ENCODE data around the gene HNRNPA0.
A peak's percentile ranks its signal among the peaks of the same experiment; 100 is the strongest.

Gene HNRNPA0

DNA sequence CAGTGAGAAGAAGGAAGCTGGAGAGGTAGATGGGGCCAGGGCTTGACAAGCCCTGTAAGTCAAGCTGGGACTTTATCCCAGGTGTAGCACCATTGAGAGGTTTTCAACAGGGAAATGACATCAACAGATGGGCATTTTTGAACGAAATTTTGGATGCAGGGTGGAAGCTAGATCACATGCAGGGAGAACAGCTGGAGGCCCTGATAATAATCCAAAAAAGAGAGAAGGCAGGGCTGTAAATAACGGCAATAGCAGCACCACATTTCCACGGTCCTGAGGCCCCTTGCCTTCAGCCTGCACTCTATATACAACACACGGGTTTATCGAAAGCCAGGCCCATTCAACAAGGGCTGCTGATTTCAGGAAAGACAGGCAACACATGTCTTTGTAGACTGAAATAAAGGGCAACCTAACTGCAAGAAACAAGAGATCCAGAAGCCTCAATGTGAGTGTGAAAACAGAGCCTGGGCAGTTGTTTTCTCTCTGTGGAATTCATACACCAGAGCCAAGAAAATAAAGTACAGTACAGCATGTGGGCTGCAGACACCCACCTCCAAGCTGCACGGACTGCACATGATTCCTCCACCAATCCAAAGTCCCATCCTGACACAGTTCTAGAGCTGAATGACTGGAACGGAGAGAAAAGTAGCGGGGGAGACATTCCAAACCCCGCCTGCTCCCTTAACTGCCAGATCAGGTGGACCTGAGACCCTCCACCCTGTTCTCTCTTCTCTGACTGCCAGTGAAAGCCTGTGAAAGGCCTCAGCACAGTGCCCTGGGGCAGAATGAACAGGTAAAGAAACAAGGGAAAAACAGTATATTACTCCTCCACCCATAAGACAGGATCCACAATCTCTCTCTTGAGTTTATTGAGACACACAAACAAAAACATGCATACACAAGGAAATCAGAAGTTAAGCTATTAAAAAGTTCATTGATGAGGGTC lies 54.6 kb downstream of the HNRNPA0 start:
- Histone ChIP-seq H3K14ac (ENCODE audit: low read length in 2 of 2) (no peak overlapping the region), H3K27me3 (ENCODE audit: control insufficient read depth in 1 of 2, insufficient read depth in 1 of 2, low read length in 2 of 2) (no peaks in the 10 kb centered on the region), H3K4me2 (ENCODE audit: low read length, poor library complexity, severe bottlenecking) (no peak overlapping the region), H2BK15ac (ENCODE audit: low read depth, poor library complexity, severe bottlenecking) (no peak overlapping the region), H2BK5ac (ENCODE audit: low read depth, low read length, poor library complexity, severe bottlenecking) (no peak overlapping the region), H3K4ac (ENCODE audit: low read depth in 1 of 2, low read length in 2 of 2) (no peak overlapping the region), H3K79me1 (replicated peaks; ENCODE audit: low read length, poor library complexity, severe bottlenecking) (no peaks in the 10 kb centered on the region), H2AK5ac (ENCODE audit: low read length, severe bottlenecking) (no peak overlapping the region), H3K4me3 (ENCODE audit: insufficient read depth in 1 of 2, low read depth in 1 of 2, low read length in 2 of 2) (no peak overlapping the region), H3K18ac (ENCODE audit: low read depth in 1 of 2, low read length in 2 of 2) (no peak overlapping the region), H2BK12ac (ENCODE audit: low read length in 2 of 2) (no peak overlapping the region), H4K8ac (ENCODE audit: low read length) (no peak overlapping the region), H3K9me3 (ENCODE audit: control insufficient read depth, low read length) (no peaks in the 10 kb centered on the region), H3K36me3 (ENCODE audit: control insufficient read depth in 1 of 2, insufficient read depth in 2 of 2, low read depth in 1 of 2, low read length in 2 of 2) (no peaks in the 10 kb centered on the region), H3K23ac (ENCODE audit: low read length in 2 of 2) (no peak overlapping the region), H4K91ac (ENCODE audit: low read length) (no peak overlapping the region), H2AFZ (ENCODE audit: low read depth, low read length) (no peak overlapping the region), H3K9ac (ENCODE audit: low read length) (no peak overlapping the region), H2BK120ac (ENCODE audit: low read depth, low read length) (no peak overlapping the region), H3K27ac (ENCODE audit: low read length, poor library complexity, severe bottlenecking) (no peak overlapping the region), H3K4me1 (ENCODE audit: control insufficient read depth, insufficient read depth, low read depth, low read length) (peaks cover 5% of the 10 kb centered on the region)
- DNase-seq, result no peak
- 74% methylated on average over 9 of the region's 9 CpGs for WGBS

DNA sequence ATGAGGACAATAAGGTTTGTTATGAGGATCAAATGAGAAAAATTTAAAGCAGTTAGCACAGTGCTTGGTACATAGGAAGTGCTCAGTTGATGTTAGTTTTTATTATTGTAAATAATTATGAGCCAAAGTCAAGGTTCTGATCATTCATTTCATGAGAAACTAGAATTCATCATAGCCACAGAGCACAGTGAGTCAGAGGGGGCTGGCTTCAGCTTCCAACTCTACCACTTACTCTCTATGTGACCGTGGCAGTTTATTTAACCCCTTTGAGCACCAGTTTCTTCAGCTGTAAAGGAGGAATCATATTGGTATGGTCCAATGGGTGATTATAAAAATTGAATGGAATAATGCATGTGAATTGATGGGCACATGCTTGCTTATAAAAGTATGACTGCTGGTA lies 57.7 kb downstream of the HNRNPA0 start:
- Histone ChIP-seq H2BK15ac (ENCODE audit: low read depth, poor library complexity, severe bottlenecking) (no peak overlapping the region), H3K9ac (ENCODE audit: low read length) (no peak overlapping the region), H3K27ac (ENCODE audit: low read length, poor library complexity, severe bottlenecking) (no peak overlapping the region), H3K18ac (ENCODE audit: low read depth in 1 of 2, low read length in 2 of 2) (no peak overlapping the region), H3K79me1 (replicated peaks; ENCODE audit: low read length, poor library complexity, severe bottlenecking) (no peaks in the 10 kb centered on the region), H2BK5ac (ENCODE audit: low read depth, low read length, poor library complexity, severe bottlenecking) (no peak overlapping the region), H4K91ac (ENCODE audit: low read length) (no peak overlapping the region), H2AFZ (ENCODE audit: low read depth, low read length) (no peak overlapping the region), H3K9me3 (ENCODE audit: control insufficient read depth, low read length) (no peaks in the 10 kb centered on the region), H3K4me1 (ENCODE audit: control insufficient read depth, insufficient read depth, low read depth, low read length) (peaks cover 5% of the 10 kb centered on the region), H3K4me2 (ENCODE audit: low read length, poor library complexity, severe bottlenecking) (no peak overlapping the region), H2BK120ac (ENCODE audit: low read depth, low read length) (no peak overlapping the region), H3K36me3 (ENCODE audit: control insufficient read depth in 1 of 2, insufficient read depth in 2 of 2, low read depth in 1 of 2, low read length in 2 of 2) (peaks cover 3 to 5% of the 10 kb centered on the region in 2 experiments), H4K8ac (ENCODE audit: low read length) (no peak overlapping the region), H2AK5ac (ENCODE audit: low read length, severe bottlenecking) (no peak overlapping the region), H3K4me3 (ENCODE audit: insufficient read depth in 1 of 2, low read depth in 1 of 2, low read length in 2 of 2) (no peak overlapping the region), H3K14ac (ENCODE audit: low read length in 2 of 2) (no peak overlapping the region), H3K4ac (ENCODE audit: low read depth in 1 of 2, low read length in 2 of 2) (no peak overlapping the region), H2BK12ac (ENCODE audit: low read length in 2 of 2) (no peak overlapping the region), H3K23ac (ENCODE audit: low read length in 2 of 2) (no peak overlapping the region), H3K27me3 (ENCODE audit: control insufficient read depth in 1 of 2, insufficient read depth in 1 of 2, low read length in 2 of 2) (no peaks in the 10 kb centered on the region)
- WGBS, result 0% methylated on average over 1 of the region's 1 CpG
- DNase-seq, result peak; percentile 11

DNA sequence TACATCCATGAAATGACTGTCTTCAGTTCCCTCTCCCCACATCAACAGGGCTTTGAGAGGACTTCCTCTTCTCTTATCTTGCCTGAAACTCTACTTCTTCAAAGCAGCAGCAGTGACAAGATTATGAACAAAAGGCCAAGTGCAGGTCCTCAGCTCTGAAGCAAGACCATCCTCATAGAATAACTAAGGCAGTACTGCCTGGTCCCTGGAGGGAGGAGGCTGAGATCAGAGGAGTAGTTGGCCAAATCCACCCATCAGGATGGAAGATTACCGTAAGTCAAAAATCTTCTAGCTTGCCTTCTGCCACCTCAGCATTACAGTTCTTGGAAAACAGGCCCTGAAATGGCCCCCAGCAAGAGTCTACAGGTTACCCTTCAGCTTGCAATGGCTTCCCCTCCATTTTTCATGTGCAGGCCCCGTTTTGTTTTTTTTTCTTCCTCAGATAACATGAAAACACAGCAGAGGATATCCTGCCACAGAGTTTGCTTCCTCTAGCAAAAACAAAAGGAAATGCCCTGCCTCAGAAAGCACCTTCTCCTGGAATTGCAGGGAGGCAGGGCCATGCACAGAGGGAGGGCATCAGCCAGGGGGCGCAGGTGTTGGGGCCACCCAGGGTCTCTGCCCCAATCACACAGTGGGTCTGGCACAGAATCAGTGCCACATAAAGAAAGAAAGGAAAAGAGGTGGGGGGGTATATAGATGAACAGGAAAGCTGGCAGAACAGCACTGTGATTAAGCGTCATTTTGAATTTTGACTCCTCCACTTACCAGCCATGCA lies 58.3 kb downstream of the HNRNPA0 start:
- H3K4me3 ChIP-seq (ENCODE audit: insufficient read depth in 1 of 2, low read depth in 1 of 2, low read length in 2 of 2), result no peak overlapping the region
- H2AK5ac ChIP-seq (ENCODE audit: low read length, severe bottlenecking), result no peak overlapping the region
- no peak overlapping the region for H3K4ac ChIP-seq (ENCODE audit: low read depth in 1 of 2, low read length in 2 of 2)
- peaks cover 3 to 5% of the 10 kb centered on the region in 2 experiments for H3K36me3 ChIP-seq (ENCODE audit: control insufficient read depth in 1 of 2, insufficient read depth in 2 of 2, low read depth in 1 of 2, low read length in 2 of 2)
- H2BK15ac ChIP-seq (ENCODE audit: low read depth, poor library complexity, severe bottlenecking), result no peak overlapping the region
- H3K23ac ChIP-seq (ENCODE audit: low read length in 2 of 2), result no peak overlapping the region
- H4K91ac ChIP-seq (ENCODE audit: low read length), result no peak overlapping the region
- no peak overlapping the region for H3K18ac ChIP-seq (ENCODE audit: low read depth in 1 of 2, low read length in 2 of 2)
- H3K4me2 ChIP-seq (ENCODE audit: low read length, poor library complexity, severe bottlenecking), result no peak overlapping the region
- H3K27ac ChIP-seq (ENCODE audit: low read length, poor library complexity, severe bottlenecking), result no peak overlapping the region
- H2BK12ac ChIP-seq (ENCODE audit: low read length in 2 of 2), result no peak overlapping the region
- H2AFZ ChIP-seq (ENCODE audit: low read depth, low read length), result no peak overlapping the region
- no peak overlapping the region for H2BK120ac ChIP-seq (ENCODE audit: low read depth, low read length)
- no peak overlapping the region for H4K8ac ChIP-seq (ENCODE audit: low read length)
- WGBS, result 69% methylated on average over 3 of the region's 4 CpGs
- H2BK5ac ChIP-seq (ENCODE audit: low read depth, low read length, poor library complexity, severe bottlenecking), result no peak overlapping the region
- DNase-seq, result no peak
- no peaks in the 10 kb centered on the region for H3K9me3 ChIP-seq (ENCODE audit: control insufficient read depth, low read length)
- H3K9ac ChIP-seq (ENCODE audit: low read length), result no peak overlapping the region
- no peaks in the 10 kb centered on the region for H3K79me1 ChIP-seq (replicated peaks; ENCODE audit: low read length, poor library complexity, severe bottlenecking)
- no peak overlapping the region for H3K14ac ChIP-seq (ENCODE audit: low read length in 2 of 2)
- no peaks in the 10 kb centered on the region for H3K27me3 ChIP-seq (ENCODE audit: control insufficient read depth in 1 of 2, insufficient read depth in 1 of 2, low read length in 2 of 2)
- H3K4me1 ChIP-seq (ENCODE audit: control insufficient read depth, insufficient read depth, low read depth, low read length), result peaks cover 5% of the 10 kb centered on the region
